ENCODE measurements around the gene ADRA2C.

- TF ChIP-seq CTCF (IDR thresholded peaks at IDR 0.05): no peak
- TF ChIP-seq POLR2A (IDR thresholded peaks at IDR 0.05): no peak
- no peak for TF ChIP-seq EP300 (IDR thresholded peaks at IDR 0.05)
- no peak for TF ChIP-seq POLR2AphosphoS5 (IDR thresholded peaks at IDR 0.05)
Observed at GRCh38 chr4:3786196-3786869, 20.1 kb downstream of the ADRA2C start.

All from sigmoid colon (tissue), 4 donors.